ENCODE data around the gene KRTAP9-2.
"Not testable (repeated sequence)": the region's sequence is repeated elsewhere in the genome, so short reads cannot be mapped to it uniquely, and the experiment has no call there.

KRTAP9-2 gene

GRCh38 chr17:41237116-41237515 is 10.7 kb downstream of the KRTAP9-2 start:
- not testable (repeated sequence) for DNase-seq (ENCODE audit: low read depth in 2 of 2)

- not testable (repeated sequence) for DNase-seq (ENCODE audit: low read depth in 2 of 2)
Measured at GRCh38 chr17:41237949-41238437, 11.5 kb downstream of the KRTAP9-2 start, which contains the start of gene KRTAP9-8. Gene KRTAP9-8, plus strand, starts transcription at chr17:41237999. Its CDS starts 53 bp downstream, at chr17:41238052.

- not testable (repeated sequence) for DNase-seq (ENCODE audit: low read depth in 2 of 2)
Measured at GRCh38 chr17:41246995-41247787, 20.7 kb downstream of the KRTAP9-2 start.

DNA sequence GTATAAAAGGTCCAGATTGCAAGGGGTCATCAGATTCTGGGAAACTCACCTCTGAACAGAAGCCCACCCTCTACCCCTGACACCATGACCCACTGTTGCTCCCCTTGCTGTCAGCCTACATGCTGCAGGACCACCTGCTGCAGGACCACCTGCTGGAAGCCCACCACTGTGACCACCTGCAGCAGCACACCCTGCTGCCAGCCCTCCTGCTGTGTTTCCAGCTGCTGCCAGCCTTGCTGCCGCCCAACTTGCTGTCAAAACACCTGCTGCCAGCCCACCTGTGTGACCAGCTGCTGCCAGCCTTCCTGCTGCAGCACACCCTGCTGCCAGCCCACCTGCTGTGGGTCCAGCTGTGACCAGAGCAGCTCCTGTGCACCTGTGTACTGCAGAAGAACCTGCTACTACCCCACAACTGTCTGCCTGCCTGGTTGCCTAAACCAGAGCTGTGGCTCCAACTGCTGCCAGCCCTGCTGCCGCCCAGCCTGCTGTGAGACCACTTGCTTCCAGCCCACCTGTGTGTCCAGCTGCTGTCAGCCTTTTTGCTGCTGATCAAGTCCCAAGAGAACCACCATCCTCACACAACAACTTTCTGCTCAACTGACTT is 23.3 kb downstream of the KRTAP9-2 start, which contains the start of gene KRTAP9-4:
KRTAP9-4 (plus strand) TSS at position 51 of the 604 bp plus-strand sequence; CDS start at position 85, 34 bp downstream.
- DNase-seq (ENCODE audit: low read depth in 2 of 2) = not testable (repeated sequence)

- no peak for DNase-seq (ENCODE audit: low read depth in 2 of 2)
Measured at GRCh38 chr17:41251261-41251660, 24.8 kb downstream of the KRTAP9-2 start.

- DNase-seq (ENCODE audit: low read depth in 2 of 2) = no peak
Measured at GRCh38 chr17:41254861-41255260, 28.4 kb downstream of the KRTAP9-2 start.

DNA sequence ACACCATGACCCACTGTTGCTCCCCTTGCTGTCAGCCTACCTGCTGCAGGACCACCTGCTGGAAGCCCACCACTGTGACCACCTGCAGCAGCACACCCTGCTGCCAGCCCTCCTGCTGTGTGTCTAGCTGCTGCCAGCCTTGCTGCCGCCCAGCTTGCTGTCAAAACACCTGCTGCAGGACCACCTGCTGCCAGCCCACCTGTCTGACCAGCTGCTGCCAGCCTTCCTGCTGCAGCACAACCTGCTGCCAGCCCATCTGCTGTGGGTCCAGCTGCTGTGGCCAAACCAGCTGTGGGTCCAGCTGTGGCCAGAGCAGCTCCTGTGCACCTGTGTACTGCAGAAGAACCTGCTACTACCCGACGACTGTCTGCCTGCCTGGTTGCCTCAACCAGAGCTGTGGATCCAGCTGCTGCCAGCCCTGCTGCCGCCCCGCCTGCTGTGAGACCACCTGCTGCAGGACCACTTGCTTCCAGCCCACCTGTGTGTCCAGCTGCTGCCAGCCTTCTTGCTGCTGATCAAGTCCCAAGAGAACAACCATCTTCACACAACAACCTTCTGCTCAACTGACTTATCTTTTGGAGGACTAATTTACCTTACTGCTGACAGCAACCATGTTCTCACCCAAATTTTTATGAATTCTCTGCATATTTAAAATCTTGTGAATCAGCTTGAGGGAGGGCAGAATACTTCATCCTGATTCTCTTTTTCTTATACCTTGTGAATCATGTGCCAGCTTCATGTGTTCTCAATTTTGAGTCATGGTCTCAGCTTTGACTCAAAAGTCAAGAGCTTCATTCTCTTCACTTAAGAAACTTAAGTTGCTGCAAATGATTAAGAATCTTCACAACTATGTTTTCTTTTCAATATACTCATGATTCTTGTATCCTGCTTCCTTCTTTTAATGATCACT is 29.2 kb downstream of the KRTAP9-2 start, which contains the start of gene KRTAP9-9:
KRTAP9-9 (plus strand) TSS at position 4 of the 910 bp plus-strand sequence.
- DNase-seq (ENCODE audit: low read depth in 2 of 2) = not testable (repeated sequence)

DNA sequence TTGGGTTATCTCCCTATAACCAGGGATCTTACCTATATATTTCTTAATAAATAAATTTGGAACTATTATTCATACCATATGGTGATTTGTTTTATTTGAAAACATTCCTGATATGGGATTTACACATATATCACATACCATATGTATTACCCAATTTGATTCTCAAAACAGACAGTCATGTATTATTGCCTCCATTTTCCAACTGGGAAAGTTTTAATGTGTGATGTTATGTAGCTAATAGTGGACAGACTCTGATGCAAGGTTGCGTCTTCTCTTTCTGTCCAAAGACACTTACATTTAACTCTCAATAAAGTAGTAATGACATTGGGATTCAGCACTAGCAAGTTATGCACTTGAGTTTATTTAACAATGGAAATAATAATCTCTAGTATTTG is 29.8 kb downstream of the KRTAP9-2 start:
- no peak for DNase-seq (ENCODE audit: low read depth in 2 of 2)

DNA sequence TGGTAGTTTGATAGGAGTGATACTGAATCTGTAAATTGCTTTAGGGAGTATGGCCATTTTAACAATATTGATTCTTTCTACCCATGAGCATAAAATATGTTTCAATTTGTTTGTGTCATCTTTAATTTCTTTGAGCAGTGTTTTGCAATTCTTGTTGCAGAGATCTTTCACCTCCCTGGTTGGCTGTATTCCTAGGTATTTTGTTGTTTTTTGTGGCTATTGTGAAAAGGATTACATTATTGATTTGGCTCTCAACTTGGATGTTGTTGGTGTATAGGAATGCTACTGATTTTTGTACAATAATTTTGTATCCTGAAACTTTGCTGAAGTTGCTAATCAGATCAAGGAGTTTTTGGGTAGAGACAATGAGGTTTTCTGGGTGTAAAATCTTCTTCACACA is 32.0 kb downstream of the KRTAP9-2 start:
- no peak for DNase-seq (ENCODE audit: low read depth in 2 of 2)

- no peak for DNase-seq (ENCODE audit: low read depth in 2 of 2)
Measured at GRCh38 chr17:41263212-41263611, 36.8 kb downstream of the KRTAP9-2 start.

DNA sequence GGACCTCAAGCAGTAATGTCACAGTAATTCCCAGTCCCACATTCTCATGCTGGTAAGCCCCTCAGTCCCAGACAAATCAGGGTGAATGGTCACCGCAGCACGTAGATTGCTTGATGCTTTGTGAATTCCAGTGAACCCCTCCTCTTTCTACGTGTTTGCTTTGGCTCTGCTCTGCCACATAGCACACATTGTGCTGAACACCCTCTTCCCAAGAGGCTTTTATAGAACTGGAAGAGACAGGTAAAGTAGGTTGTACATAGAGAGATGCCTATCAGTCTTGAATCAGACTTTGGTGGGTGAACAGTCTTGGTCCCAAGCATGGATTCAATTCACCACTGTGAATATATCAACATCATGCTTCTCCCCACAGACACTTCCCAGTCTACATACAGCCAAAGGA is 38.2 kb downstream of the KRTAP9-2 start:
- no peak for DNase-seq (ENCODE audit: low read depth in 2 of 2)

DNA sequence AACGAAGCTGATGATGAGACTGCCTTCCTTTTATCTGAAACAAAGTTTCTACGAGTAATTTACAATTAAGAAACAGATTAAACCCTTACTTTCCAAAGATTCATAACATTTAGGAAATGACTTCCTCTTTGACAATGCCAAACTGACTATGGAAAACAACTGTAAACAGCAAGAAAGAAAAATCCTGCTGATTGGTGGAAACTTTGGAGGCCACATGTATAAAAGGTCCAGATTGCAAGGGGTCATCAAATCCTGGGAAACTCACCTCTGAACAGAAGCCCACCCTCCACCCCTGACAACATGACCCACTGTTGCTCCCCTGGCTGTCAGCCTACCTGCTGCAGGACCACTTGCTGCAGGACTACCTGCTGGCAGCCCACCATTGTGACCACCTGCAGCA is 38.6 kb downstream of the KRTAP9-2 start, which contains the start of gene KRTAP9-6:
KRTAP9-6 (plus strand) TSS at position 301 of the 400 bp plus-strand sequence; CDS start at position 301, 0 bp downstream.
- no peak for DNase-seq (ENCODE audit: low read depth in 2 of 2)

- DNase-seq (ENCODE audit: low read depth in 2 of 2) = no peak
Measured at GRCh38 chr17:41267711-41268110, 41.3 kb downstream of the KRTAP9-2 start.

DNA sequence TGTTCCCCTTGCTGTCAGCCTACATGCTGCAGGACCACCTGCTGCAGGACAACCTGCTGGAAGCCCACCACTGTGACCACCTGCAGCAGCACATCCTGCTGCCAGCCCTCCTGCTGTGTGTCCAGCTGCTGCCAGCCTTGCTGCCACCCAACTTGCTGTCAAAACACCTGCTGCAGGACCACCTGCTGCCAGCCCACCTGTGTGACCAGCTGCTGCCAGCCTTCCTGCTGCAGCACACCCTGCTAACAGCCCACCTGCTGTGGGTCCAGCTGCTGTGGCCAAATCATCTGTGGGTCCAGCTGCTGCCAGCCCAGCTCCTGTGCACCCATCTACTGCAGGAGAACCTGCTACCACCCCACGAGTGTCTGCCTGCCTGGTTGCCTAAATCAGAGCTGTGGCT is 44.9 kb downstream of the KRTAP9-2 start:
- not testable (repeated sequence) for DNase-seq (ENCODE audit: low read depth in 2 of 2)

- DNase-seq (ENCODE audit: low read depth in 2 of 2) = no peak
Measured at GRCh38 chr17:41271858-41272257, 45.4 kb downstream of the KRTAP9-2 start.

GRCh38 chr17:41275648-41276190 is 49.3 kb downstream of the KRTAP9-2 start, which contains the start of gene KRTAP9-7:
Gene KRTAP9-7, plus strand, starts transcription at chr17:41275698. Its CDS starts 0 bp downstream, at chr17:41275698.
- not testable (repeated sequence) for DNase-seq (ENCODE audit: low read depth in 2 of 2)

Data from stimulated activated CD8-positive, alpha-beta memory T cell treated with anti-CD3 and anti-CD28 coated beads, Interleukin-7, amount 100 ng/mL, for 1 hour (primary cell).